ENCODE data around the gene COL28A1.

- TF ChIP-seq EZH2phosphoT487 (conservative IDR thresholded peaks at IDR 0.05; ENCODE audit: low read length) (no peak), CTCF (IDR thresholded peaks at IDR 0.05; ENCODE audit: insufficient read depth, low read length, poor library complexity, severe bottlenecking) (no peak)
These were observed 211.8 kb downstream of the COL28A1 start for GRCh38 chr7:7323921-7324320.

Measured in SU-DHL-6 (cell line).